Neutrophil (primary cell): ENCODE results near the gene ZNF235.
A peak's percentile ranks its signal among the peaks of the same experiment; 100 is the strongest.

Experiments used
- H3K27ac ChIP-seq: fragments of 200-600 bp; sonication (generic); 2 replicates; pipeline ENCODE4 v1.5.1; 2016; ENCODE audit warnings: mild to moderate bottlenecking, moderate library complexity
- H3K27me3 ChIP-seq: fragments of 200-600 bp; sonication (generic); 2 replicates; pipeline ENCODE4 v1.6.0; 2016; ENCODE audit warnings: mild to moderate bottlenecking
- H3K36me3 ChIP-seq: fragments of 200-600 bp; sonication (generic); 2 replicates; pipeline ENCODE4 v1.5.1; 2017
- H3K4me1 ChIP-seq, 2 experiments: fragments of 200-600 bp in 1 of 2; sonication (generic) in 1 of 2; 1 replicate in 1 of 2; 2 replicates in 1 of 2; pipeline versions ENCODE4 v1.5.1 to v1.6.1; 2013 to 2016; ENCODE audit warnings: low read depth in 1 of 2, low read length in 1 of 2, mild to moderate bottlenecking in 1 of 2, moderate library complexity in 1 of 2; ENCODE audit not compliant: control insufficient read depth in 1 of 2, insufficient read depth in 1 of 2
- H3K4me3 ChIP-seq, 2 experiments: fragments of 200-600 bp in 1 of 2; sonication (generic) in 1 of 2; 1 replicate in 1 of 2; 2 replicates in 1 of 2; pipeline ENCODE4 v1.5.1; 2013 to 2016; ENCODE audit warnings: low read depth in 1 of 2, low read length in 1 of 2, mild to moderate bottlenecking in 1 of 2, moderate library complexity in 1 of 2
- H3K9me3 ChIP-seq: fragments of 200-600 bp; sonication (generic); 2 replicates; pipeline ENCODE4 v1.5.1; 2016
- TF ChIP-seq, protein P1 (sequence below): fragments of 200-600 bp; sonication (generic); IDR thresholded peaks from 2 replicates; pipeline ENCODE4 v1.5.1; 2016; ENCODE audit warnings: antibody characterized with exemption

ZNF235 gene

DNA sequence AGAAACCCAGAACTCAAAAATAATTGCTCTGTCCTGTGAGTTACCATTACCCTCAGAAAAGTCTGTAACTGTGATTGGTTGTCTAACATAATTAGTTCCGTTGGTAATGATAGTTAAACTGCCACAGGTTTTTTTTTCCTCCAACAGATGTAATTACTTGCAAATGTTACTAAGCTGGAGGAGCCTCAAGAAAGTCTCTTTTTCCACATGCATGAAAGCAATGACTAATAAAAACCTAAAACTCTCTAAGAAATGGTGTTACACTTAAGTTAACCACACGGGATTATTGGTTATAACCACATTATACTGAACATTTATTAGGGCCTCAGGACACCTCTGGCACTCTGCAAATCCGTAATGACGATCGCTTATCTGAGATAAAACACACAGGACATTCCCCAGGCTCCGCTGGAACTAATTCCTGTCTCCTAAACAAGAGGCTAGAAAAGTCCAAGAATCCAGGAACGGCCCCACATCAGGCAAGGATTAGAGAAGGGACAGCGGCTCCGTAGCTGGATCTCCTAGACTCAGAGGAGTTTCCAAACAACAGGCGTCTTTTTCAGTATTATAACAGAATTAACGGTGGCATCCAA lies 753 bp downstream of the ZNF235 start:
- Histone ChIP-seq H3K27me3 (no peaks in the 10 kb centered on the region), H3K4me1 (peaks cover 4 to 11% of the 10 kb centered on the region in 2 experiments), H3K27ac (no peak overlapping the region), H3K36me3 (peaks cover 12% of the 10 kb centered on the region), H3K4me3 (peak overlapping the region; percentile 62 to 80), H3K9me3 (peaks cover 18% of the 10 kb centered on the region)
- TF ChIP-seq, protein P1, sequence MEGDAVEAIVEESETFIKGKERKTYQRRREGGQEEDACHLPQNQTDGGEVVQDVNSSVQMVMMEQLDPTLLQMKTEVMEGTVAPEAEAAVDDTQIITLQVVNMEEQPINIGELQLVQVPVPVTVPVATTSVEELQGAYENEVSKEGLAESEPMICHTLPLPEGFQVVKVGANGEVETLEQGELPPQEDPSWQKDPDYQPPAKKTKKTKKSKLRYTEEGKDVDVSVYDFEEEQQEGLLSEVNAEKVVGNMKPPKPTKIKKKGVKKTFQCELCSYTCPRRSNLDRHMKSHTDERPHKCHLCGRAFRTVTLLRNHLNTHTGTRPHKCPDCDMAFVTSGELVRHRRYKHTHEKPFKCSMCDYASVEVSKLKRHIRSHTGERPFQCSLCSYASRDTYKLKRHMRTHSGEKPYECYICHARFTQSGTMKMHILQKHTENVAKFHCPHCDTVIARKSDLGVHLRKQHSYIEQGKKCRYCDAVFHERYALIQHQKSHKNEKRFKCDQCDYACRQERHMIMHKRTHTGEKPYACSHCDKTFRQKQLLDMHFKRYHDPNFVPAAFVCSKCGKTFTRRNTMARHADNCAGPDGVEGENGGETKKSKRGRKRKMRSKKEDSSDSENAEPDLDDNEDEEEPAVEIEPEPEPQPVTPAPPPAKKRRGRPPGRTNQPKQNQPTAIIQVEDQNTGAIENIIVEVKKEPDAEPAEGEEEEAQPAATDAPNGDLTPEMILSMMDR = no peak

DNA sequence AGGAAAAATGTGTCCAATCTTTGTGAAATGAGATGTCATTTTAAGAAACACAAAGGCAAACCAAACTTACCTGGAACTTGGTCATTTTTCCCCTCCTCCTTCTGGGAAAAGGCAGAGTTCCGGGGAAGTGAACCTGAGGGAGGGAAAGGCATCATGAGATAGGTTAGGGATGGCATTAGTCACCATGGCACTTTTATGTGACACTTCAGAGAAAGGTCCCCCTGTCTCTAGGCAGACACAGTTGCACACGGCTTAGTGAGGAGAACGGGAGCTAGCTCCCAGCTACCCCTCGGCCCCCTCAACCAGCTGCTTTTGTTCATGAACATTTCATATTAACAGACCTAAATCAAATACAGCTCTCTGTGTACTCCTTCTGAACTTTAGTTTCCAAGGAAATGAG lies 1.5 kb downstream of the ZNF235 start:
- H3K9me3 ChIP-seq = peaks cover 18% of the 10 kb centered on the region
- H3K27ac ChIP-seq = no peak overlapping the region
- no peak overlapping the region for H3K4me3 ChIP-seq
- TF ChIP-seq, protein P1 = no peak
- peaks cover 4 to 11% of the 10 kb centered on the region in 2 experiments for H3K4me1 ChIP-seq
- peaks cover 20% of the 10 kb centered on the region for H3K36me3 ChIP-seq
- H3K27me3 ChIP-seq = no peaks in the 10 kb centered on the region

DNA sequence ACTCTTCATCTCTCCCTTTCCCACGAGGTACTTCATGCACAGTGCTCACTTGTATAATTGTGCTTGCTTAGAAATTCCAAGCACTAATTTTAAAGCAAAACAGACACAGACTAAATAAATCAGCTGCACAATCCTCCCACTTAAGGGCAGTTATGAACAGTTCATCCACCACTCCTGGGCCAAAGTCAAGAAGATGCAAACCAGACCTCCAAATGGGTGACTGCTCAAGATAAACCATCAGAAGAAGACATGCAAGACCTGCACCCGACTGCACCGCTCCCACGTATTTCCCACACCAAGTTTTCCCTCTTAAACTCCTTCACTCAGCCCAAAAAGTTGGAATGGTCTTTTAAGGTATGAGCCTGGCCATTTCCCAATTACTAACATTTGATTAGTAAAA lies 19.9 kb downstream of the ZNF235 start:
- peaks cover 9% of the 10 kb centered on the region for H3K9me3 ChIP-seq
- H3K27me3 ChIP-seq = no peaks in the 10 kb centered on the region
- TF ChIP-seq, protein P1 = no peak
- H3K27ac ChIP-seq = no peak overlapping the region
- no peaks in the 10 kb centered on the region for H3K4me1 ChIP-seq
- H3K4me3 ChIP-seq = no peak overlapping the region
- H3K36me3 ChIP-seq = no peaks in the 10 kb centered on the region

DNA sequence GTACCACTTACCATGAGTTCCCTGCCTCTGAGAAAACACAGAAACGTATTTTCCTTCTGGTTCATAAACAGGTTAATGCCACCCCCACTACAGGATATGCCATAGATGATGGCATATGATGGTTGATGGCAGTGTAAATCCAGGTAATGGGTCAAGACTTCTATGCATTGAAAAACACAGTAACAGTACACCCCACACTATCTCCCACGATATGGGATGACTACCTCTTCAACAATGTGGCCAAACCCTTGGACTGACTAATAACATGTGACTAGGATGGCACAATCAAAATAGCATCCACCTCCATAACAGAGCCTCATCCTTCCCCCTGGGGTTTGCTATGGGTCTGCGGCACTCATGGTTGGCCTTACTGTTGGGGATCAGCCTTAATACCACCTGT lies 22.0 kb downstream of the ZNF235 start:
- Histone ChIP-seq H3K36me3 (no peaks in the 10 kb centered on the region), H3K27me3 (no peaks in the 10 kb centered on the region), H3K27ac (no peak overlapping the region), H3K4me1 (no peaks in the 10 kb centered on the region), H3K9me3 (peaks cover 5% of the 10 kb centered on the region), H3K4me3 (no peak overlapping the region)
- TF ChIP-seq, protein P1 = no peak

DNA sequence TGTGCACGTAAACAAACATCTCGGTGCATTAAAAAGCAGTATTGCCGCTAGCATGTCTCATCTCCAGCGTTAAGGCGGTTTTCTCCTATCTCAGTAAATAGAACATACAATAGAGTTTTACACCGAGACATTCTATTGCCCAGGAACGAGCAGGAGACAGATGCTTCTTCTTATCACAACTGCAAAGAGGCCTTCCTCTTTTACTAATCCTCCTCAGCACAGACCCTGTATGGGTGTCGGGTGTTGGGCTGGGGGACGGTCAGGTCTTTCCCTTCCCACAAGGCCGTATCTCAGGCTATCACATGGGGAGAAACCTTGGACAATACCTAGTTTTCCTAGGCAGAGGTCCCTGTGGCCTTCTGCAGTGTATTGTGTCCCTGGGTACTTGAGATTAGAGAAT lies 23.9 kb downstream of the ZNF235 start:
- Histone ChIP-seq H3K4me3 (no peak overlapping the region), H3K27me3 (no peaks in the 10 kb centered on the region), H3K9me3 (peaks cover 5% of the 10 kb centered on the region), H3K27ac (no peak overlapping the region), H3K36me3 (no peaks in the 10 kb centered on the region), H3K4me1 (no peaks in the 10 kb centered on the region)
- TF ChIP-seq, protein P1 = no peak
